HG03045 (cell line): Measurements from ENCODE around the gene UGT1A6.

Source experiments
- ATAC-seq: cut with Tn5 transposase; IDR thresholded peaks from one replicate; pipeline ENCODE4 v1.9.1; 2021; ENCODE audit warnings: mild to moderate bottlenecking, moderate library complexity; ENCODE audit not compliant: unreplicated experiment

UGT1A6 gene

DNA sequence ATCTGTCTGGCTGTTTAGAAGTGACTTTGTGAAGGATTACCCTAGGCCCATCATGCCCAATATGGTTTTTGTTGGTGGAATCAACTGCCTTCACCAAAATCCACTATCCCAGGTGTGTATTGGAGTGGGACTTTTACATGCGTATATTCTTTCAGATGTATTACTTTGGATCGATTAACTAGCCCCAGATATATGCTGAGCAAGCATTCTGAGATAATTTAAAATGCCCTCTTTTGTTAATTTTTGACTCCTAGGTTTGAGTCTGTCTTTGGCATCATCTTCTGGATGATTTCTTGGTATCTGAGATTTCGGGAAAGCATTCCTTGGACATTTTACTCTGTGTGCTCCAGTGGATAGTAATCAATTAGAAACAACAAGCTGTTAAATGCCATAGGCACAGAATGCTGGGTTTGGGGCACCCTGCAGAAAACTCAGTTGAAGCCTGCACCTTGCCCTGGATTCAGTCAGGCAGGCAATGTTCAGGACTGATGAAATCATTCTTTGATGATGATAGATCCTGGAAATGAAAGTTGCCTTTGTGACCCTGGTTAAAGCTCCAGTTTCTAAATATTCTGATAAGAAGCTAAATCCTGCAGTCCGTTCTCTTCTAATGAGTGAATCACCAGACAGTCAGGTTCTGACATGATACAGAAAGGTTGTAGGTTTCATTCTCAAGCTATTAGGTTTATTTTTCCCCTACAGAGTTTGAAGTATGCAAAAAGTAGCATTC, 68.5 kb downstream of the UGT1A6 start:
- ATAC-seq = no peak

DNA sequence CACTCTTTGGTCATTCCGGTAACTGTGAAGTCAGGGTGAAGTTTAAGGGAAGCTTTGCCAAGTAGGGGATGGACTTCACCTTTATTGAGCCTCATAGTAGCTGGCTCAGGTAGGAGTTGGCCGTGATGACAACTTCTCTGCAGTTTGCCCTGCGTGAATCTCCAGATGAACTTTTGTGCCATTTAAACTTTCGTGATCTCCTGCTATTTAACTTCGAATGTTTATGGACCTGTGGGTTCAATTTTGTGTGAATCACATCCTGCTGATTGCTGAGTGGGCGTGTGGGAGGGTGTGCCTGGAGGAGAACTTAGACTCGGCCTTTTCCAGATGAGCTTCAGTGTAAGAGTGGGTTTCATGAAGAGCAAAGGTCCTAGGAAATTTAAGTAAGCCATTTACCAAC, 71.6 kb downstream of the UGT1A6 start:
- ATAC-seq = no peak

DNA sequence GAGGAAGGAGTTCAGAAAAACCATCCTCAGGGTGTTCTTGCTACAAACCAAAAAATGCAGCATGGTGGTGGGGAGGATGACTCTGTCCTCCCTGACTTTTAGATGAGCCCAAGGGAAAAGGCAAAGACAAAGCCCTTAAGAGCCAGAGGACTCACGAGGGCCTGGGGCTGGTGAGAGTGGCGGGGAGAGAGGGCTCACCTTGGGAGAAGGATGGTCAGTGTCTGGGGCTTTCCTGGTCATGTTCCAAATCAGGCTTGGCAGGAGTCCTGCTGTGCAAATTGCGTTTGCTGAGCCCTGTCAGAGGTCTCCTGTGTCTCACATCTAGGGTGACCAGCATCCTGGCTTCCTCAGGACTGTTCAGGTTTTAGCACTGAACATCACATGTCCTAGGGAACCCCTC, 72.1 kb downstream of the UGT1A6 start:
- ATAC-seq = no peak

DNA sequence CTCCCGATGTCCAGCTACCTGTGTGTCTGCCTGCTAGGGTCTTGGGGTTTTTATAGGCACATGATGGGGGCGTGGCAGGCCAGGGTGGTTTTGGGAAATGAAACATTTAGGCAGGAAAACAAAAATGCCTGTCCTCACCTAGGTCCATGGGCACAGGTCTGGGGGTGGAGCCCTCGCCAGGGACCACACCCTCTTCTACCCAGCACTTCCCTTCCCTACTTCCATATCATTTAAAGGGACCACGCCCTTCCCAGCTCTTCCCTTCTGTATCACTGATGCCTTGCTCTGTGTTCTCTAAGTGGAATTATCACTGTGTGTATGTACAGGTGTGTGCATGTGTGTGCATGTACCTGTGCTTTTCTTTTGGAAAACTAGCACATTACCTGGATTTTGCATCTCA, 73.7 kb downstream of the UGT1A6 start:
- no peak for ATAC-seq

DNA sequence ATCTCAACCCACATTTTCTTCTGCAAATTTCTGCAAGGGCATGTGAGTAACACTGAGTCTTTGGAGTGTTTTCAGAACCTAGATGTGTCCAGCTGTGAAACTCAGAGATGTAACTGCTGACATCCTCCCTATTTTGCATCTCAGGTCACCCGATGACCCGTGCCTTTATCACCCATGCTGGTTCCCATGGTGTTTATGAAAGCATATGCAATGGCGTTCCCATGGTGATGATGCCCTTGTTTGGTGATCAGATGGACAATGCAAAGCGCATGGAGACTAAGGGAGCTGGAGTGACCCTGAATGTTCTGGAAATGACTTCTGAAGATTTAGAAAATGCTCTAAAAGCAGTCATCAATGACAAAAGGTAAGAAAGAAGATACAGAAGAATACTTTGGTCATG, 75.4 kb downstream of the UGT1A6 start:
- ATAC-seq = no peak

DNA sequence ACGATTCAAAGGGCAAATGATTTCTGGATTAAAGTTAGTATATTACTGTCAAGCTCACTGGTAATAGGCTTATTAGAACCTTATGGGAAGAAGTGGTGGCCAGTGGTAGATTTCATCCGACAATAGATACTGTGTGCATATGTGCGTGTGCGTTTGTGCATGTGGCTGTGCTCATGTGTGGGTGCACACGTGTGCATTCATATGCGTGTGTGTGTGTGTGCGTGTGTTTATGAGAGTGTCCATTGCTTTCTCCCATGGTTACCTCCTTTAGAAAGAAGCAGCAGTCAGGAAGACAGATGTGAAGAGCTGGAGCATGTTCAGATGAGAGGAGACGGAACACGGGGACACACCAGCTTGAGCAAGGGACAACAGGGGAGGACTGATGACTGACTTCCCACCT, 76.6 kb downstream of the UGT1A6 start:
- no peak for ATAC-seq

DNA sequence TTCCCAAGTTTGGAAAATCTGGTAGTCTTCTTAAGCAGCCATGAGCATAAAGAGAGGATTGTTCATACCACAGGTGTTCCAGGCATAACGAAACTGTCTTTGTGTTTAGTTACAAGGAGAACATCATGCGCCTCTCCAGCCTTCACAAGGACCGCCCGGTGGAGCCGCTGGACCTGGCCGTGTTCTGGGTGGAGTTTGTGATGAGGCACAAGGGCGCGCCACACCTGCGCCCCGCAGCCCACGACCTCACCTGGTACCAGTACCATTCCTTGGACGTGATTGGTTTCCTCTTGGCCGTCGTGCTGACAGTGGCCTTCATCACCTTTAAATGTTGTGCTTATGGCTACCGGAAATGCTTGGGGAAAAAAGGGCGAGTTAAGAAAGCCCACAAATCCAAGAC, 79.5 kb downstream of the UGT1A6 start:
- ATAC-seq = no peak

DNA sequence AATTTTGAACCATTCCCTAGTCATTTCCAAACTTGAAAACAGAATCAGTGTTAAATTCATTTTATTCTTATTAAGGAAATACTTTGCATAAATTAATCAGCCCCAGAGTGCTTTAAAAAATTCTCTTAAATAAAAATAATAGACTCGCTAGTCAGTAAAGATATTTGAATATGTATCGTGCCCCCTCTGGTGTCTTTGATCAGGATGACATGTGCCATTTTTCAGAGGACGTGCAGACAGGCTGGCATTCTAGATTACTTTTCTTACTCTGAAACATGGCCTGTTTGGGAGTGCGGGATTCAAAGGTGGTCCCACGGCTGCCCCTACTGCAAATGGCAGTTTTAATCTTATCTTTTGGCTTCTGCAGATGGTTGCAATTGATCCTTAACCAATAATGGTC, 79.9 kb downstream of the UGT1A6 start:
- ATAC-seq = no peak

DNA sequence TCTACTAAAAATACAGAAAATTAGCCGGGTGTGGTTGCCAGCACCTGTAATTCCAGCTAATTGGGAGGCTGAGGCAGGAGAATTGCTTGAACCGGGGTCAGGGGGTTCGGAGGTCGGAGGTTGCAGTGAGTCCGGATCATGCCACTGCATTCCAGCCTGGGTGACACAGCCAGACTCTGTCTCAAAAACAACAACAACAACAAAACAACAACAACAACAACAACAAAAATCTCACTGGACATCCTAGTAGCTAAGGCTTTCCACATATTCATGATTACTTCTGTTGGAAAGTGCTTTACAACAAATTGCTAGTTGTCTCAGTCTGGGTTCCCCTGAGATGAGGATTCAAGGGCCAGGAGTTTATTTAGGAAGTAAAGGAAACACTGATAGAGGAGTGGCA, 81.2 kb downstream of the UGT1A6 start:
- no peak for ATAC-seq

DNA sequence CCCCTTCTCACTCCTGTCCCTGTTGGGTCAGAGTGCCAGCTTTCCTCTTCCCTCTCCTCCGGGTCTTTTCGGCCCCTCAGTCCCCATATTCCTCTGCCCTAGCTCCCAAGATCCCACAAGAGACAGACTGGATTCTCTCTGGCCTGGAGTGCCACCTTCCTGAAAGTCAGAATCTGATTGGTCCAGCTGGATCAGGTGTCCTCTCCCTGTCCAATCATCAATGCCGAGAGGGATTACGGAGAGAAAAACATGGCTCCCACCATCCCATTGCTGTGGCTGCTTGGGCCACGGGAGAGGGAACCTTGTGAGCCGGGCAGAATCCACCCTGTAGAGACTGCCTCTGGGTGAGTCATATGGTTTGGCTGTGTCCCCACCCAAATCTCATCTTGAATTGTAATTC, 82.7 kb downstream of the UGT1A6 start:
- no peak for ATAC-seq

DNA sequence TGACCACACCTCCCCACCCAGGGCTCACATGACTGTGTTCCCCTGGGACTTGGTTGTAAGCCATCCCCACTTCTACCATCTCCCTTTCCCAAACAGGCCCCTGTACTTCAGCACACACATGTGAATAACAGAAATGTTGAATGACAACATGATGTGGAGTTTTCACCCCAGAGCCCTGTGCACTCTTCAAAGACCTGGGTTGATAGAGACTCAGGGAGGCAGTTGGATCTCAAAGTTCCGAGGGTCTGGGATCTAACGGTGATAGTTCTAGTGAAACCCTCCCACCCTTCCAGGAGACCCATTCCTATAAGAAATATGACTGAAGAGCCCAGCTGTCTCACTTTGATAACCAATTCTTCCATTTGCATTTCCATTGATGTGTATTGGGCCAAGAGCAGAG, 85.3 kb downstream of the UGT1A6 start, which contains the start of gene MROH2A:
MROH2A (plus strand) TSS at position 301 of the 400 bp plus-strand sequence. CDS start 1,029 bp downstream, outside the sequence.
- no peak for ATAC-seq

DNA sequence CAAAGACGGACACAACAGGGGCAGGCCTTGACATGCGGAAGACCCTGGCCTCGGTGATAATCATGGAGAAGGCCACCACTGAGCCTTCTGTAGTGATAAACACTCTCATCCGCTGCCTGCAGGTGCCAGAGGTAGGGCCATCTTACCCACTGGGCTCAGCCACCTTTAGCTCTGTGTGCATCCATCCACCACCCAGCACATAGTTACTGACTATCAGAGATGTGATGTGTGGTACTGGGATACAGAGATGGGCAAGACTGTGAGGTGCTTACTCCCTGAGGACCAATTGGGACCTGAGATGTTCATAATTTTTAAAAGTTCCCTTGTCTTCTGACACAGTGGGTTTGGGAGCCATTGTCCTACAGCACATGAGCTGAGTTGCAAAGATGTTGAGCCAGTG, 87.0 kb downstream of the UGT1A6 start:
- ATAC-seq = no peak

DNA sequence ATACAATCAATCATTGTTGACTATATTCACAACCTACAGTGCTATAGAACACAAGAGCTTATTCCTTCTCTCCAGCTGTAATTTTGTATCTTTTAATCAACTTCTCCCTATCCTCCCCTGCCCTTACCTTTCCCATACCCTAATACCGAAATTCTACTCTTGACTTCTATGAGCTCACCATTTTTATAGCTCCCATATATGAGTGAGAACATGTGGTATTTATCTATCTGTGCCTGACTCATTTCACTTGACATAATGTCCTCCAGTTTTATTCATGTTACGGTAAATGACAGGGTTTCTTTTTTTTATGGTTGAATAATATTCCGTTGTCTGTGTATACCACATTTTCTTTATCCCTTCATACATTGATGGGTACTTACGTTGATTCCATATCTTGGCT, 88.1 kb downstream of the UGT1A6 start:
- no peak for ATAC-seq

DNA sequence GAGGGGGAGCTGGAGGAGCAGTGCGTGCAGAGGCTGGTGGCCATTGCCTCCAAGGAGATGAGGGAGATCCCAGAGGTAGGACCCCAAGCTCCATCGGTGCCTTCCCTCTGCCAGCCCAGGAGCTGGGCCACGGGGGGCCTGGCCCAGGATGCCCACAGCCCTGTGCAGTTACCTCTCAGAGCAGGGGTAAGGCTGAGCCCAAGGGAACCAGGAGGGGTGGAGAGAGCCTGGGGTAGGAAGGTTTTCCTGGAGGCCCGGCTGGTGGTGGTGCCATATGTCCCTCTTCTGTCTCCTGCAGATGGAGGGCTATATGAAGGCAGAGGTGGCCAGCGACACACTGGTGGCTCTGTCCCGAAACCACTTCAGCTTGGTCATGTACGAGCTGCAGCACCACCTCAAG, 96.9 kb downstream of the UGT1A6 start:
- ATAC-seq = no peak

DNA sequence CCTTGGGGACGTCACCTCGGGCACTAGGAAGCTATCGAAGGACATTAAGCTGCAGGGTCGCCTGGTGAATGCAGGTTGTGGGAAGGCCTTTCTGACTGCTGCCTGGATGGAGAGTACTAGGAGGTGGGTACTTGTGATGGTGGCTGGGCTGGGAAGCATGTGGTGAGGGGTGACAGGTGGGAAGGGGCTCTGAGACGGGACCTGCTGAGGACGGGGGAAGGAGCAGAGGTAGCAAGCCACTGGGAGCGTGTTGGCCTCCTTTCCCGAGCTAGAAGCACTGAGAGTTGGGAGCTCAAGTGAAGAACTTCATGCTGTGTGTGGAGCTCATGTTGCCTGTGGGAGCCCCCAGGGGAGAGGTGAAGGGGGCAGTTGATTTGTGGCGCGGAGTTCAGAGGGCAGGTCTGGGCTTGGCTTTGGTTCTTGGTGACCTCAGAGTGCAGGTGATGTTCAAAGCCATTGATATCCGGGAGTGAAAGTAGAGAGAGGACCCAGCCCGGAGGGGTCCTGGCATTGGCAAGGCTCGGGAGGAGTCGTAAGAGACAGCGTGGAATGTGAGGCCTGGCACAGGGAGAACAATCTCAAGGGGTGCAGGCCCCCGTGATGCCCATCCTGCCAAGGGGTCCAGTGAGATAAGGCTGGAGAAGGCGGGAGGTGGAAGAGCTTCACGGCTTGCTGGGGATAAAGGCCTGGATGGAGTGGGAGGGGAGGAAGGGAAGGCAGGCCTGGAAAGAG, 98.6 kb downstream of the UGT1A6 start:
- no peak for ATAC-seq

DNA sequence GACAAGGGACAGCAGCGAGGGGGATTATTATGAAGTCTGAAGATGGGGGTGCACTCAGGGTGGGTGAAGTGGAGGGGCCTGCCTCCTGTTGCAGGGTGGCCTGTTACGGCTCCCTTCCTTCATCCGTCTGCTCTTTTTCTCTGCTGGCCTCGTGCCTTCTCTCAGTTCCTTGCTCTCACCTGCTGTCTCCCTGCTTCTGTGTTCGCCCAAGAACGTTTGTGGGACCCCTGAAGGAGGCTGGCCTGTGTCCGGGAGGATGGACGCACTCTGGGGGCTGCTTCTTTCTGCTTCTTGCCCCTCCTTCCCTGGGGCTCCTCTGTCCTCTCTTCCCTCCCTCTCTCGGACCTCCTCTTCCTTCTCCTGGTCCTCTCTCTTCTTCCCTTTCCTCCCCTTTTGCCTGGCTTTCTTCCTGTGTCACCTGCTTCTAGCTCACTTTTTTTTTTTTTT, 99.2 kb downstream of the UGT1A6 start:
- ATAC-seq = no peak

DNA sequence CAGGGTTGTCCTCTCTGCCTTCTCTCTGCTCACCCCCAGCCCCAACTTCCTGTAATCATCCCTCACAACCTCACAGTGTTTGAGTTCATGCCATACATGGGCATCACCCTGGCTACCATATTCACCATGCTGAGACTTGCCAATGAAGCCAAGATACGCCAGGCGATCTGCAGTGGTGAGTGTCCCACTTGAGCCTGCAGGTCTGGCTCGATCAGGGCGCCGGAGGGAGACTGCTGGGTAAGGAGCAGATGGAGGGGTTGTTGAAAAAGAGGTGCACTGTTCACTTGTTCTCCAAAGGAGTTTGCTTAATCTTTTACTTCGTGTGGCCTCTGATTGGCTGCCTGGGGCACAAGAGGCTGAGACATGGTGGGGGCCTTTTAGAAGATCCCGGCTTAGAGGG, 100.0 kb downstream of the UGT1A6 start:
- ATAC-seq = no peak

DNA sequence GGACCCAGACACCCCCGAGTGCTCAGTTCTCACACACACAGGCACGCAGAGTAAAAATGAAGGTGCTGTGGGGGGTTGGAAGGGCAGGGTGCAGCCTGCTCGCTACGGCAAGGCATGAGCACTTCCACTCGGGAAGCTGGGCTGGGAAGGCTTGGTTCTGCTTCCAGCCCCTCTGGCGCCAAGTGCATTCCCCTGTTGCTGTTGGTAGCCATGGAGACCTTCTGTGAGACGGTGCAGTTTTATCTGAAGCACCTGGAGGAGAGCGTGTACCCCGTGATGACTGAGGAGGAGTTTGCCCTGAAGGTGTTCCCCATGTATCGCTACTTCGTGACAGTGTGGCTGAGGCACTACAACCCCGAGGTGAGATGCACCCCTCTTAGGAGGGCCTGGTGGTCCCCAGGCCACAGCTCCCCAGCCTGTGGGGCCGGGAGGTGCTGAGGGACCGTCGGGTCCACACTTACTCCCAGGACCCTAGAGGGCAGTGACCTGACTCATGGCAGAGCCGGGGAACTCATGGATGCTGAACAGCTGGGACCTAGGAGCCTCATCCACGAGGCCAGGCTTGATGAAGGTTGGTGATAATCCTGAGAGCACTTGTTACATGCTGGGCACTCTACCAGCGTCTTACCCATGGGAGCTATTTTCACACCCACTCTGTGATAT, 100.9 kb downstream of the UGT1A6 start:
- ATAC-seq = no peak

DNA sequence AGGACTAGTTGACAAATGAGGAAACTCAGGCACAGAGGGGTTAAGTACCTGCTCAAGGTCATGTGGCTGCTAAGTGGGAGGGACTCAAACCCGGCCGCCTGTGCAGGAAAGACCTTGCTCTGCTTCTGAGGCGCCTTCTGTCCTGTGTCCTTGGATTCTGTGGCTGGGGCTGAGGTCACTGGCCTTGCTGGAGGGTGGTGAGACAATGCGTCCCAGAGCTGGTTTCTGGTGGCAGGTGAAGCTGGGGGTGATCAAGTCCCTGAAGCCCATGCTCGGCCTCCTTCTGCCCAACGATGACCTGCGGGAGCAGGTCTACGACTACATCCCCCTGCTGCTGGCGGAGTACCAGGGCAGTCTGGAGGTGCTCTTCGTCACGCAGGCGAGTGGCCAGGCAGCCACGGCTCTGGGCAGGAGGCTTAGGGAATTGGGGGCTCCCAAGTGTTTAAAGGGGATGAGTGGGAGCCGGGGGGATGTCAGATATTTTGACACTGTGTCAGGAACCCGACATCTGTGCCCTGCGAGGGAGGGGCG, 101.5 kb downstream of the UGT1A6 start:
- ATAC-seq = no peak

DNA sequence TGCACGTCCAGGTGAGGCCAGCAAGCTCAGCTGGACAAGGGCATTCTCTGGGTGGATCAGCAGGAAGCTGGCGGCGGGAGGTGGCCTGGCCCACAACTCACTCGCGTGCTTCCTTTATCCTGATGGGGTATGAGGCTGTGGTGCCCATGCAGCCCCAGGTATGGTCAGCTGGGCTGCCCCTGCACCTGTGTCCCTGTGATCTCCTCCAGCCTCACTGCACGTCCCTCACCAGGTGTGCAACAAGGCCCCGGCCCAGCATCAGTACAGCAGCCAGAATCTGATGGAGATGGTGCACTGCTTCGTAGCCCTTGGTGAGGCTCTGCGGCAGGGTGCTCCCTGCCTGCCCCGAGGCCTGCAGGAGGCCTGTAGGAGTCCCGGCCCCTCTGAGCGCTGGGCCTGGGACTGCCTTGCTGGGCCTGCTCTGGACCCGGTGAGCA, 103.1 kb downstream of the UGT1A6 start:
- ATAC-seq = no peak

DNA sequence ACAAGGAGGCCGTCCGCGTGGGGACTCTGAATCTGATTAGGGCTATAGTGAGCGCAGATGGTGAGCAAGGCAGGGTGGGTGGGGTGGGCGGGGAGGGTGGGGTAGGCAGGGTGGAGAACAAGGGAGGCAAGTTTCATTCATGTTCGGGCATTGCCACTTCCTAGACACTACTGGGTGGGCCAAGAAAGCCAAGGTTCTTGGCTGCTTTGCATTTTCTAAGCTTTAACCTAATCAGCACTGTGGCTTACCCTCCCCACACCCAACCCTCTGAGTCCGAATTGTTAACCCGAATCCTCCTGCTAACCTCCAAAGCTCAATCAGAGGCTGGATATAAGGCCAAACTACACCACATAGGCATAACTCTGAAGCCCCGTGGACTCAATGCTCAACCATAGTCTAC, 103.6 kb downstream of the UGT1A6 start:
- no peak for ATAC-seq
